ENCODE measurements around the gene ADARB2. TPM values are rescaled to one million over a fixed set of nuclear protein-coding genes. Genes with fewer than 3 reads are reported as not detected.

ADARB2 gene
- total and polyA plus RNA-seq, 10 of the 15 experiments (the other 5 are each of a cell fraction or from before 2014, with no cell fraction given) = 0.02 to 4.1 (median 0.76) TPM

GRCh38 chr10:1217237-1217587 is 520.1 kb downstream of the ADARB2 start (continued):
- no peak for TF ChIP-seq BCLAF1 (IDR thresholded peaks at IDR 0.05)
- TF ChIP-seq KLF5 (IDR thresholded peaks at IDR 0.05; ENCODE audit: partially characterized antibody) = no peak
- TF ChIP-seq POLR2AphosphoS5 (IDR thresholded peaks at IDR 0.05; ENCODE audit: low read length) = no peak
- no peak for TF ChIP-seq E2F4 (IDR thresholded peaks at IDR 0.05; ENCODE audit: low read depth, low read length)
- TF ChIP-seq EED (IDR thresholded peaks at IDR 0.05; ENCODE audit: low read depth) = no peak
- TF ChIP-seq SRF (IDR thresholded peaks at IDR 0.05; ENCODE audit: low read depth in 2 of 2, low read length in 2 of 2) = no peak
- TF ChIP-seq YBX1 (IDR thresholded peaks at IDR 0.05) = no peak
- TF ChIP-seq HDGF (IDR thresholded peaks at IDR 0.05) = no peak

- DNase-seq (ENCODE audit: low read depth, low spot score) (no peak), ATAC-seq (no peak), FAIRE-seq (no peak)
- RAD21 ChIA-PET (ENCODE audit: unreplicated experiment) = no interaction called here
- Histone ChIP-seq H3K4me2 (ENCODE audit: control insufficient read depth, insufficient read depth) (no peak overlapping the region), H3K9me3 (replicated peaks; ENCODE audit: control insufficient read depth, insufficient read depth, low read length) (no peaks in the 10 kb centered on the region), H2AFZ (ENCODE audit: control insufficient read depth, low read depth, low read length) (no peak overlapping the region), H4K20me1 (ENCODE audit: control insufficient read depth, insufficient read depth) (no peaks in the 10 kb centered on the region), H3K79me2 (ENCODE audit: control insufficient read depth, insufficient read depth, low read length) (no peaks in the 10 kb centered on the region), H3K27me3 (replicated peaks in 1 of 2; ENCODE audit: control insufficient read depth in 2 of 2, insufficient read depth in 2 of 2, low read length in 1 of 2) (no peaks in the 10 kb centered on the region), H3K4me1 (ENCODE audit: control insufficient read depth, insufficient read depth, low read length) (no peaks in the 10 kb centered on the region), H3K4me3 (no peak overlapping the region), H3K36me3 (ENCODE audit: control insufficient read depth in 2 of 2, insufficient read depth in 2 of 2, low read length in 1 of 2) (no peaks in the 10 kb centered on the region), H3K9ac (ENCODE audit: control insufficient read depth, insufficient read depth, low read length) (no peak overlapping the region), H3K27ac (ENCODE audit: control insufficient read depth, insufficient read depth) (no peak overlapping the region)
- in situ Hi-C loops (cut with MboI) (no loop called here), intact Hi-C loops (cut with micrococcal nuclease; ENCODE audit: unreplicated experiment) (no loop called here)
- SMC1A ChIA-PET (ENCODE audit: uncharacterized antibody, unreplicated experiment) = no interaction called here
- no TSS peak for BruUV-seq (replicated peaks)
- WGBS (ENCODE audit: insufficient coverage, insufficient replicate concordance, low lambda C conversion rate, missing lambda C conversion rate) = 67% methylated on average over 31 of the region's 31 CpGs
- POLR2A ChIA-PET = no interaction called here
- CTCF ChIA-PET = no interaction called here
- TF ChIP-seq TCF7 (IDR thresholded peaks at IDR 0.05; ENCODE audit: borderline replicate concordance) (no peak), SUZ12 (IDR thresholded peaks at IDR 0.05; ENCODE audit: unreplicated experiment) (no peak), GATAD2B (conservative IDR thresholded peaks at IDR 0.05; ENCODE audit: low read depth) (no peak), NR2F1 (conservative IDR thresholded peaks at IDR 0.05) (no peak), NFYB (IDR thresholded peaks at IDR 0.05; ENCODE audit: insufficient read depth, low read depth, low read length) (no peak), YY1 (IDR thresholded peaks at IDR 0.05; ENCODE audit: low read depth, low read length) (no peak), EGR1 (IDR thresholded peaks at IDR 0.05; ENCODE audit: borderline replicate concordance in 1 of 2, low read depth in 2 of 2, low read length in 2 of 2) (no peak), ZNF217 (IDR thresholded peaks at IDR 0.05) (no peak), RELA (IDR thresholded peaks at IDR 0.05; ENCODE audit: borderline replicate concordance, partially characterized antibody) (no peak), CEBPZ (IDR thresholded peaks at IDR 0.05; ENCODE audit: low read depth, low read length) (no peak)
Observed at GRCh38 chr10:1216574-1217236, 520.6 kb downstream of the ADARB2 start.

Measured in GM12878 (cell line).